Breast epithelium (tissue), 4 donors: ENCODE results near the gene CNTN2. TPM values are rescaled to one million over a fixed set of nuclear protein-coding genes. Genes with fewer than 3 reads are reported as not detected.

Source experiments
- DNase-seq, 2 donors: peaks; one replicate each; pipeline ENCODE4 v3.0.0-alpha.2; 2019; ENCODE audit warnings: low spot score in 2 of 2
- H3K27ac ChIP-seq, 2 donors: fragments of 200-600 bp; sonication (generic) in 1 of 2; one replicate each; pipeline ENCODE4 v1.5.1; 2016 to 2019; ENCODE audit warnings: mild to moderate bottlenecking in 1 of 2
- H3K27me3 ChIP-seq, 2 donors: fragments of 200-600 bp; sonication (generic) in 1 of 2; one replicate each; pipeline versions ENCODE4 v1.5.1 to v1.6.0; 2017 to 2019; ENCODE audit warnings: control low read depth in 1 of 2, mild to moderate bottlenecking in 1 of 2
- H3K36me3 ChIP-seq: fragments of 200-600 bp; one replicate; pipeline ENCODE4 v1.5.1; 2019
- H3K4me1 ChIP-seq, 2 donors: fragments of 200-600 bp; sonication (generic); one replicate each; pipeline ENCODE4 v1.5.1; 2016 to 2019; ENCODE audit warnings: control low read depth in 1 of 2
- H3K4me3 ChIP-seq, 3 donors: fragments of 200-600 bp; sonication (generic); 1 replicate in 2 of 3; 2 replicates in 1 of 3; pipeline ENCODE4 v1.5.1; 2016 to 2019; ENCODE audit warnings: mild to moderate bottlenecking in 3 of 3, moderate library complexity in 2 of 3
- H3K9me3 ChIP-seq, 2 donors: fragments of 200-600 bp; sonication (generic) in 1 of 2; one replicate each; pipeline ENCODE4 v1.5.1; 2016 to 2019; ENCODE audit warnings: control low read depth in 1 of 2
- CTCF ChIP-seq, 3 donors: fragments of 450-650 bp; IDR thresholded peaks; one replicate each; pipeline ENCODE4 v1.5.1; 2016 to 2017; ENCODE audit warnings: antibody characterized with exemption in 3 of 3, mild to moderate bottlenecking in 3 of 3, moderate library complexity in 3 of 3
- POLR2A ChIP-seq: fragments of 450-650 bp; IDR thresholded peaks from one replicate; pipeline ENCODE4 v1.6.1; 2016; ENCODE audit warnings: antibody characterized with exemption, mild to moderate bottlenecking, moderate library complexity
- POLR2AphosphoS5 ChIP-seq, 3 donors: sonication (generic); formaldehyde crosslinking; IDR thresholded peaks; one replicate each; pipeline ENCODE4 v1.6.1; 2017; ENCODE audit warnings: antibody characterized with exemption in 3 of 3
- intact Hi-C: fragments of 100-400 bp; cut with DNase I; formaldehyde crosslinking; loops from one replicate; pipeline ENCODE4 v1.15.1; 2023; ENCODE audit warnings: low total_unique reads
- total RNA-seq, 3 donors: library from RNA; depleted of rRNA; stranded (reverse); fragments of >200 nt; gene quantifications; one replicate each; pipeline ENCODE4 v1.1.0, GENCODE V29; 2016

Gene CNTN2
- total RNA-seq, 3 donors from 2014 or later = not detected

GRCh38 chr1:205044741-205045140, 1.7 kb downstream of the CNTN2 start:
- Histone ChIP-seq H3K4me3 (no peak overlapping the region), H3K36me3 (no peaks in the 10 kb centered on the region), H3K4me1 (no peaks in the 10 kb centered on the region), H3K9me3 (no peaks in the 10 kb centered on the region), H3K27ac (no peak overlapping the region), H3K27me3 (peaks cover 0 to 55% of the 10 kb centered on the region in 2 donors)
- intact Hi-C loops = no loop called here
- no peak for DNase-seq
- TF ChIP-seq POLR2AphosphoS5 (IDR thresholded peaks at IDR 0.05) = no peak
- TF ChIP-seq CTCF (IDR thresholded peaks at IDR 0.05) = no peak
- TF ChIP-seq POLR2A = no peak

GRCh38 chr1:205045146-205045545, 2.1 kb downstream of the CNTN2 start:
- TF ChIP-seq POLR2AphosphoS5 (IDR thresholded peaks at IDR 0.05) (no peak), CTCF (IDR thresholded peaks at IDR 0.05) (no peak)
- no peak overlapping the region for H3K4me3 ChIP-seq
- H3K4me1 ChIP-seq = no peaks in the 10 kb centered on the region
- DNase-seq = no peak
- H3K27me3 ChIP-seq = peaks cover 0 to 55% of the 10 kb centered on the region in 2 donors
- H3K36me3 ChIP-seq = no peaks in the 10 kb centered on the region
- H3K27ac ChIP-seq = no peak overlapping the region
- H3K9me3 ChIP-seq = no peaks in the 10 kb centered on the region
- intact Hi-C loops = no loop called here

GRCh38 chr1:205046870-205047269, 3.9 kb downstream of the CNTN2 start:
- intact Hi-C loops = no loop called here
- TF ChIP-seq POLR2AphosphoS5 (IDR thresholded peaks at IDR 0.05) = no peak
- no peak for TF ChIP-seq CTCF (IDR thresholded peaks at IDR 0.05)
- TF ChIP-seq POLR2A = no peak
- no peak for DNase-seq
- Histone ChIP-seq H3K36me3 (no peaks in the 10 kb centered on the region), H3K9me3 (no peaks in the 10 kb centered on the region), H3K4me1 (no peaks in the 10 kb centered on the region), H3K27me3 (peaks cover 0 to 54% of the 10 kb centered on the region in 2 donors), H3K4me3 (no peak overlapping the region), H3K27ac (no peak overlapping the region)

GRCh38 chr1:205047764-205048231, 4.8 kb downstream of the CNTN2 start:
- peaks cover 0 to 46% of the 10 kb centered on the region in 2 donors for H3K27me3 ChIP-seq

GRCh38 chr1:205048382-205048781, 5.4 kb downstream of the CNTN2 start:
- H3K4me3 ChIP-seq = no peak overlapping the region
- H3K4me1 ChIP-seq = no peaks in the 10 kb centered on the region
- TF ChIP-seq POLR2A (no peak), CTCF (IDR thresholded peaks at IDR 0.05) (no peak), POLR2AphosphoS5 (IDR thresholded peaks at IDR 0.05) (no peak)
- H3K27ac ChIP-seq = no peak overlapping the region
- intact Hi-C loops = no loop called here
- no peaks in the 10 kb centered on the region for H3K36me3 ChIP-seq
- H3K27me3 ChIP-seq = peaks cover 0 to 40% of the 10 kb centered on the region in 2 donors
- H3K9me3 ChIP-seq = no peaks in the 10 kb centered on the region
- no peak for DNase-seq

More at GRCh38 chr1:205047764-205048231, 4.8 kb downstream of the CNTN2 start:
- DNase-seq = no peak
- Histone ChIP-seq H3K4me3 (no peak overlapping the region), H3K27ac (no peak overlapping the region), H3K9me3 (no peaks in the 10 kb centered on the region), H3K4me1 (no peaks in the 10 kb centered on the region), H3K36me3 (no peaks in the 10 kb centered on the region)
- intact Hi-C loops = no loop called here
- TF ChIP-seq CTCF (IDR thresholded peaks at IDR 0.05) = no peak
- TF ChIP-seq POLR2A = no peak
- TF ChIP-seq POLR2AphosphoS5 (IDR thresholded peaks at IDR 0.05) = no peak
